GM12892 (cell line): ENCODE measurements around the gene ACLY.
"Not testable (repeated sequence)": the region's sequence is repeated elsewhere in the genome, so short reads cannot be mapped to it uniquely, and the experiment has no call there.

Experiments used
- DNase-seq: peaks from one replicate; pipeline ENCODE4 v3.0.0; 2011; ENCODE audit not compliant: insufficient read length
- FAIRE-seq: peaks from 2 replicates; lab custom pipeline; 2011; peaks lifted over from hg19 to GRCh38; lab: Jason Lieb, UNC
- POLR2A ChIP-seq: IDR thresholded peaks from 2 replicates; pipeline ENCODE4 v1.6.1; 2011; ENCODE audit warnings: low read depth, low read length, control low read depth
- POLR2AphosphoS5 ChIP-seq: IDR thresholded peaks from 2 replicates; pipeline ENCODE4 v1.6.1; 2011; ENCODE audit warnings: low read depth, low read length, control low read depth
- TAF1 ChIP-seq: IDR thresholded peaks from 2 replicates; pipeline ENCODE4 v1.6.1; 2011; ENCODE audit warnings: low read depth, mild to moderate bottlenecking, control low read depth, low read length, borderline replicate concordance

Gene ACLY

GRCh38 chr17:41835214-41835799 lies 83.4 kb downstream of the ACLY start:
- no peak for FAIRE-seq
- TF ChIP-seq POLR2AphosphoS5, result no peak
- TF ChIP-seq TAF1, result no peak
- TF ChIP-seq POLR2A, result no peak
- DNase-seq, result no peak

- not testable (repeated sequence) for FAIRE-seq, DNase-seq
Observed at GRCh38 chr17:41829961-41830360, 88.8 kb downstream of the ACLY start.

DNA sequence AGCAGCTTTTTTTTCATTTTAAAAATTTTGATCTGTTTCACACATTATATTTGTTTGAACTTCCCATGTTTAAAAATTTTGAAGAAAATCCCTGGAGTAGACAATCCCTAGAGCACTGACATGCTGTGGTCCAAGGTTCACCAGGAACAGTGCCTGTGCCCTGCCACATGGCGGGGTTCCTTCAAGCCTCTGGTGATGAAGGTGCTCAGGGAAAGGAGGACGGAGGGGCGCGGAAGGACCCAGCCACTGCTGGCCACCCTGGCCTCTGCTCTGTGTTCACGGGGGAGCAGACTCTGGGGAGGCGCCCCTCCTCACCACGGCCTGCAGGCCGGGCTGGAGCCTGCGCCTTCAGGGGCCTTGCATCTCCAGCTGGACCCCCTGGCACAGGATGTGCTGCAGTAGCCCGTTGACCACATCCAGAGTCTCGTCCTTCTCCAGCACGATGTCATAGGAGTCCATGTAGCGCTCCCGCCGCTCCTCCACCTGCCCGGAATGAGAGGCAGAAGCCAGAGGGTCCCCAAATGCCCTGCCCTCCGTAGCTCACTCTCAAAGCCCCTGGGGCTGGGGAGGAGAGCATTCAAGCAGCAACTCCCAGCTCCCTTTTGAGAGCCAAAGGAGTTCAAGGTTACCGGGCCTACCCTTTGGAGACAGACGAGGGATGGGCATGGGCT lies 93.4 kb downstream of the ACLY start:
- FAIRE-seq (no peak), DNase-seq (no peak)
- TF ChIP-seq POLR2A (no peak), TAF1 (no peak), POLR2AphosphoS5 (no peak)

- TF ChIP-seq POLR2A, result no peak
- TF ChIP-seq TAF1, result no peak
- TF ChIP-seq POLR2AphosphoS5, result no peak
- DNase-seq (no peak), FAIRE-seq (no peak)
Observed at GRCh38 chr17:41824086-41824485, 94.7 kb downstream of the ACLY start.

- no peak for DNase-seq
- TF ChIP-seq POLR2AphosphoS5, result no peak
- TF ChIP-seq TAF1, result no peak
- no peak for TF ChIP-seq POLR2A
- no peak for FAIRE-seq
Observed at GRCh38 chr17:41823580-41823979, 95.2 kb downstream of the ACLY start.

GRCh38 chr17:41823141-41823524 lies 95.6 kb downstream of the ACLY start:
- FAIRE-seq, result no peak
- no peak for TF ChIP-seq POLR2A
- TF ChIP-seq TAF1, result no peak
- TF ChIP-seq POLR2AphosphoS5, result no peak

DNA sequence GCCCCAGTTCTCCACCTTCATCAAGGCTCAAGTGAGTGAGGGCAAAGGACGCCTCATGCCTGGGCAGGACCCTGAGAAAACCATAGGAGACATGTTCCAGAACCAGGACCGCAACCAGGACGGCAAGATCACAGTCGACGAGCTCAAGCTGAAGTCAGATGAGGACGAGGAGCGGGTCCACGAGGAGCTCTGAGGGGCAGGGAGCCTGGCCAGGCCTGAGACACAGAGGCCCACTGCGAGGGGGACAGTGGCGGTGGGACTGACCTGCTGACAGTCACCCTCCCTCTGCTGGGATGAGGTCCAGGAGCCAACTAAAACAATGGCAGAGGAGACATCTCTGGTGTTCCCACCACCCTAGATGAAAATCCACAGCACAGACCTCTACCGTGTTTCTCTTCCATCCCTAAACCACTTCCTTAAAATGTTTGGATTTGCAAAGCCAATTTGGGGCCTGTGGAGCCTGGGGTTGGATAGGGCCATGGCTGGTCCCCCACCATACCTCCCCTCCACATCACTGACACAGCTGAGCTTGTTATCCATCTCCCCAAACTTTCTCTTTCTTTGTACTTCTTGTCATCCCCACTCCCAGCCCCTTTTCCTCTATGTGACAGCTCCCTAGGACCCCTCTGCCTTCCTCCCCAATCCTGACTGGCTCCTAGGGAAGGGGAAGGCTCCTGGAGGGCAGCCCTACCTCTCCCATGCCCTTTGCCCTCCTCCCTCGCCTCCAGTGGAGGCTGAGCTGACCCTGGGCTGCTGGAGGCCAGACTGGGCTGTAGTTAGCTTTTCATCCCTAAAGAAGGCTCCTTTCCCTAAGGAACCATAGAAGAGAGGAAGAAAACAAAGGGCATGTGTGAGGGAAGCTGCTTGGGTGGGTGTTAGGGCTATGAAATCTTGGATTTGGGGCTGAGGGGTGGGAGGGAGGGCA lies 96.3 kb downstream of the ACLY start:
- no peak for FAIRE-seq

More at GRCh38 chr17:41823141-41823524, 95.6 kb downstream of the ACLY start:
- no peak for DNase-seq

DNA sequence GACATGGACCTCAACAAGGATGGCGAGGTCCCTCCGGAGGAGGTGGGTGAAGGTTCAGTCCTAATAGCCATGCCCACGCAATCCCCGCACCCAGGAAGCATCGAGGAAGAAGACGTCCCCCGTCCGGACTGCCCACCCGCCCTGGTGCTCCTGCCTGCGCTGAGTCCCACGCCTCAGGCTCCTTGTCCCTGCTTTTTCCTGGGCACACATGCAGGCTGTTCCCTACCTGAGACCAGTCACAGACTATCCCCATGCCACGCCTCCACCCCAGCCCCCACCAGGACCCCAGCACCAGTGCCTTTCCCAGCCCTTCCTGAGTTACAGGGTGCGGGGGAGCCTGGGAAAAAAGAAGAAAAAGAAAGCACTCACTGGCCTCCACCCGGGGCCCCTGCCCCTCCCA lies 97.0 kb downstream of the ACLY start:
- FAIRE-seq (no peak), DNase-seq (no peak)
- TF ChIP-seq TAF1 (no peak), POLR2A (no peak), POLR2AphosphoS5 (no peak)

More for the DNA sequence above, 96.3 kb downstream of the ACLY start:
- no peak for DNase-seq
- no peak for TF ChIP-seq POLR2A
- no peak for TF ChIP-seq TAF1
- no peak for TF ChIP-seq POLR2AphosphoS5

DNA sequence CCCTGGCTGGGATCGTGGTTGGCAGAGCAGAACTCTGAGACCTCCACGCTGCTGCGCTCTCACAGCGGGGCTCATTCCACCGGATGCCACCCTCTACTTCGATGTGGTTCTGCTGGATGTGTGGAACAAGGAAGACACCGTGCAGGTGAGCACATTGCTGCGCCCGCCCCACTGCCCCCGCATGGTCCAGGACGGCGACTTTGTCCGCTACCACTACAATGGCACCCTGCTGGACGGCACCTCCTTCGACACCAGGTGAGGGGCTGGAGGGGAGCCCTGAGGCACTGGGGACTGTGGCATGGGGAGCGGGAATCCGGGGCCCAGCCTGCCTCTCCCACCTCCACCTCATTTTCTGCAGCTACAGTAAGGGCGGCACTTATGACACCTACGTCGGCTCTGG lies 100.7 kb downstream of the ACLY start:
- DNase-seq (no peak), FAIRE-seq (no peak)
- TF ChIP-seq POLR2A (no peak), POLR2AphosphoS5 (no peak), TAF1 (no peak)
